ENCODE results near the gene GSTA1.
"Not testable (repeated sequence)": the region's sequence is repeated elsewhere in the genome, so short reads cannot be mapped to it uniquely, and the experiment has no call there.

GRCh38 chr6:52814545-52814944 is 10.9 kb upstream of the GSTA1 start:
- TF ChIP-seq POLR2A, CTCF (IDR thresholded peaks at IDR 0.05): not testable (repeated sequence)
